Measurements from ENCODE around the gene NFIC. TPM values are rescaled to one million over a fixed set of nuclear protein-coding genes. Genes with fewer than 3 reads are reported as not detected.

Gene NFIC
- total RNA-seq, 4 donors from 2014 or later: 34.7 to 191 (median 64.9) TPM

GRCh38 chr19:3509566-3509989 lies 143.2 kb downstream of the NFIC start:
- TF ChIP-seq CTCF (IDR thresholded peaks at IDR 0.05) (no peak), POLR2A (IDR thresholded peaks at IDR 0.05) (no peak)
- Histone ChIP-seq H3K4me3 (no peak overlapping the region), H3K36me3 (peaks cover 0 to 23% (median 0%) of the 10 kb centered on the region in 3 donors), H3K4me1 (peaks cover 0 to 35% (median 9%) of the 10 kb centered on the region in 4 donors), H3K27ac (no peak overlapping the region), H3K9me3 (no peaks in the 10 kb centered on the region), H3K27me3 (no peaks in the 10 kb centered on the region)
- DNase-seq: no peak

- H3K36me3 ChIP-seq: peaks cover 0 to 23% (median 0%) of the 10 kb centered on the region in 3 donors
- no peaks in the 10 kb centered on the region for H3K9me3 ChIP-seq
- no peak overlapping the region for H3K27ac ChIP-seq
- no peak overlapping the region for H3K4me3 ChIP-seq
- no peaks in the 10 kb centered on the region for H3K27me3 ChIP-seq
- TF ChIP-seq CTCF (IDR thresholded peaks at IDR 0.05) (no peak), POLR2A (IDR thresholded peaks at IDR 0.05) (no peak)
- DNase-seq: no peak
- peaks cover 0 to 30% (median 7%) of the 10 kb centered on the region in 4 donors for H3K4me1 ChIP-seq
Observed at GRCh38 chr19:3510727-3511126, 144.3 kb downstream of the NFIC start.

GRCh38 chr19:3511506-3512251 lies 145.3 kb downstream of the NFIC start:
- Histone ChIP-seq H3K4me3 (no peak overlapping the region), H3K27me3 (no peaks in the 10 kb centered on the region), H3K9me3 (no peaks in the 10 kb centered on the region), H3K27ac (no peak overlapping the region), H3K4me1 (peaks cover 0 to 38% (median 11%) of the 10 kb centered on the region in 4 donors), H3K36me3 (peaks cover 0 to 23% (median 0%) of the 10 kb centered on the region in 3 donors)
- TF ChIP-seq CTCF (IDR thresholded peaks at IDR 0.05): no peak
- no peak for TF ChIP-seq POLR2A (IDR thresholded peaks at IDR 0.05)
- no peak for DNase-seq

GRCh38 chr19:3512562-3513228 lies 146.3 kb downstream of the NFIC start:
- TF ChIP-seq POLR2A (IDR thresholded peaks at IDR 0.05) (no peak), CTCF (IDR thresholded peaks at IDR 0.05) (no peak)
- peaks cover 0 to 23% (median 0%) of the 10 kb centered on the region in 3 donors for H3K36me3 ChIP-seq
- no peak overlapping the region for H3K4me3 ChIP-seq
- no peak for DNase-seq
- no peaks in the 10 kb centered on the region for H3K9me3 ChIP-seq
- H3K27me3 ChIP-seq: no peaks in the 10 kb centered on the region
- peaks cover 0 to 35% (median 4%) of the 10 kb centered on the region in 4 donors for H3K4me1 ChIP-seq
- no peak overlapping the region for H3K27ac ChIP-seq

GRCh38 chr19:3513229-3514140 lies 147.1 kb downstream of the NFIC start:
- TF ChIP-seq CTCF (IDR thresholded peaks at IDR 0.05) (no peak), POLR2A (IDR thresholded peaks at IDR 0.05) (no peak)
- Histone ChIP-seq H3K9me3 (no peaks in the 10 kb centered on the region), H3K27me3 (no peaks in the 10 kb centered on the region), H3K36me3 (peaks cover 0 to 23% (median 0%) of the 10 kb centered on the region in 3 donors), H3K4me3 (no peak overlapping the region), H3K27ac (no peak overlapping the region), H3K4me1 (peaks cover 0 to 29% (median 3%) of the 10 kb centered on the region in 4 donors)
- DNase-seq: no peak

All from Peyer's patch (tissue), 4 donors.